Esophagus muscularis mucosa (tissue), 4 donors: Measurements from ENCODE around the gene DGKB. TPM values are rescaled to one million over a fixed set of nuclear protein-coding genes. Genes with fewer than 3 reads are reported as not detected.

Experiments
- DNase-seq: peaks from one replicate; pipeline ENCODE4 v3.0.0-alpha.2; 2017; ENCODE audit errors: extremely low spot score
- H3K27ac ChIP-seq, 4 donors: fragments of 200-600 bp; sonication (generic); replicated peaks in 1 of 4; 1 replicate in 3 of 4; 2 replicates in 1 of 4; pipeline ENCODE4 v1.5.1; 2016 to 2019; ENCODE audit warnings: mild to moderate bottlenecking in 1 of 4
- H3K27me3 ChIP-seq, 4 donors: fragments of 200-600 bp; sonication (generic); one replicate each; pipeline versions ENCODE4 v1.5.1 to v1.6.0; 2016 to 2019
- H3K36me3 ChIP-seq, 4 donors: fragments of 200-600 bp; sonication (generic); one replicate each; pipeline ENCODE4 v1.5.1; 2016 to 2019
- H3K4me1 ChIP-seq, 4 donors: fragments of 200-600 bp; sonication (generic); one replicate each; pipeline ENCODE4 v1.5.1; 2016 to 2019
- H3K4me3 ChIP-seq, 4 donors: fragments of 200-600 bp; sonication (generic); 1 replicate in 2 of 4; 2 replicates in 2 of 4; pipeline ENCODE4 v1.5.1; 2016 to 2019; ENCODE audit warnings: mild to moderate bottlenecking in 4 of 4, moderate library complexity in 1 of 4
- H3K9me3 ChIP-seq, 4 donors: fragments of 200-600 bp; sonication (generic); 1 replicate in 3 of 4; 2 replicates in 1 of 4; pipeline ENCODE4 v1.5.1; 2016 to 2019
- CTCF ChIP-seq, 3 experiments: fragments of 200-600 bp in 2 of 3; fragments of 450-650 bp in 1 of 3; sonication (generic) in 2 of 3; IDR thresholded peaks; one replicate each; pipeline ENCODE4 v1.5.1; 2017 to 2019; ENCODE audit warnings: antibody characterized with exemption in 3 of 3, mild to moderate bottlenecking in 2 of 3, moderate library complexity in 1 of 3
- EP300 ChIP-seq: sonication (generic); formaldehyde crosslinking; IDR thresholded peaks from one replicate; pipeline ENCODE4 v1.6.1; 2017; ENCODE audit warnings: antibody characterized with exemption
- POLR2A ChIP-seq: fragments of 450-650 bp; IDR thresholded peaks from one replicate; pipeline ENCODE4 v1.6.1; 2017; ENCODE audit warnings: antibody characterized with exemption, moderate library complexity, mild to moderate bottlenecking, low read depth
- POLR2AphosphoS5 ChIP-seq, 2 donors: sonication (generic); formaldehyde crosslinking; IDR thresholded peaks; one replicate each; pipeline ENCODE4 v1.6.1; 2017; ENCODE audit warnings: antibody characterized with exemption in 2 of 2
- whole genome bisulfite sequencing: methylation state at CpG from one replicate; pipeline ENCODE4 v1.1.5; 2018; 5-methylcytosine and 5-hydroxymethylcytosine counted together
- intact Hi-C: fragments of 100-400 bp; cut with DNase I; formaldehyde crosslinking; loops from one replicate; pipeline ENCODE4 v1.15.1; 2023
- total RNA-seq, 4 donors: library from RNA; depleted of rRNA; stranded (reverse); fragments of >200 nt; gene quantifications; one replicate each; pipeline versions ENCODE4 v1.1.0 to v1.2.1, GENCODE V29; 2016

Gene DGKB
- total RNA-seq, 4 donors from 2014 or later: 10.4 to 18.5 (median 16.0) TPM

GRCh38 chr7:14177876-14178275 is 724.7 kb downstream of the DGKB start:
- 82% methylated on average over 5 of the region's 5 CpGs for WGBS
- H3K36me3 ChIP-seq: no peaks in the 10 kb centered on the region
- DNase-seq: no peak
- H3K27me3 ChIP-seq: no peaks in the 10 kb centered on the region
- H3K4me1 ChIP-seq: no peaks in the 10 kb centered on the region
- H3K27ac ChIP-seq: no peak overlapping the region
- no peaks in the 10 kb centered on the region for H3K9me3 ChIP-seq
- TF ChIP-seq CTCF (IDR thresholded peaks at IDR 0.05) (no peak), POLR2A (no peak), POLR2AphosphoS5 (IDR thresholded peaks at IDR 0.05) (no peak), EP300 (no peak)
- H3K4me3 ChIP-seq: no peak overlapping the region
- intact Hi-C loops: no loop called here

- intact Hi-C loops: no loop called here
Observed at GRCh38 chr7:14170872-14171271, 731.7 kb downstream of the DGKB start.

GRCh38 chr7:14158111-14158510 is 744.4 kb downstream of the DGKB start:
- DNase-seq: no peak
- WGBS: 92% methylated on average over 2 of the region's 2 CpGs
- no peak for TF ChIP-seq CTCF (IDR thresholded peaks at IDR 0.05)
- no peak for TF ChIP-seq POLR2A
- no peak for TF ChIP-seq POLR2AphosphoS5 (IDR thresholded peaks at IDR 0.05)
- TF ChIP-seq EP300: no peak
- Histone ChIP-seq H3K27me3 (no peaks in the 10 kb centered on the region), H3K9me3 (no peaks in the 10 kb centered on the region), H3K4me3 (no peak overlapping the region), H3K4me1 (no peaks in the 10 kb centered on the region), H3K27ac (no peak overlapping the region), H3K36me3 (no peaks in the 10 kb centered on the region)
- intact Hi-C loops: no loop called here

More at GRCh38 chr7:14170872-14171271, 731.7 kb downstream of the DGKB start:
- no peak overlapping the region for H3K27ac ChIP-seq
- WGBS: 88% methylated on average over 2 of the region's 2 CpGs
- TF ChIP-seq CTCF (IDR thresholded peaks at IDR 0.05) (no peak), POLR2A (no peak), POLR2AphosphoS5 (IDR thresholded peaks at IDR 0.05) (no peak), EP300 (no peak)
- no peaks in the 10 kb centered on the region for H3K4me1 ChIP-seq
- H3K4me3 ChIP-seq: no peak overlapping the region
- no peaks in the 10 kb centered on the region for H3K27me3 ChIP-seq
- no peak for DNase-seq
- H3K9me3 ChIP-seq: no peaks in the 10 kb centered on the region
- no peaks in the 10 kb centered on the region for H3K36me3 ChIP-seq

- intact Hi-C loops: no loop called here
- 96% methylated on average over 1 of the region's 1 CpG for WGBS
- no peaks in the 10 kb centered on the region for H3K9me3 ChIP-seq
- H3K27ac ChIP-seq: no peak overlapping the region
- TF ChIP-seq POLR2A (no peak), EP300 (no peak), CTCF (IDR thresholded peaks at IDR 0.05) (no peak), POLR2AphosphoS5 (IDR thresholded peaks at IDR 0.05) (no peak)
- H3K4me1 ChIP-seq: no peaks in the 10 kb centered on the region
- H3K36me3 ChIP-seq: no peaks in the 10 kb centered on the region
- H3K27me3 ChIP-seq: no peaks in the 10 kb centered on the region
- no peak overlapping the region for H3K4me3 ChIP-seq
- no peak for DNase-seq
Observed at GRCh38 chr7:14156436-14156835, 746.1 kb downstream of the DGKB start.

- Histone ChIP-seq H3K4me3 (no peak overlapping the region), H3K36me3 (no peaks in the 10 kb centered on the region), H3K4me1 (no peaks in the 10 kb centered on the region), H3K27ac (no peak overlapping the region), H3K27me3 (no peaks in the 10 kb centered on the region), H3K9me3 (no peaks in the 10 kb centered on the region)
- intact Hi-C loops: no loop called here
- WGBS: 77% methylated on average over 5 of the region's 5 CpGs
- no peak for DNase-seq
- TF ChIP-seq CTCF (IDR thresholded peaks at IDR 0.05): no peak
- TF ChIP-seq POLR2AphosphoS5 (IDR thresholded peaks at IDR 0.05): no peak
- TF ChIP-seq POLR2A: no peak
- no peak for TF ChIP-seq EP300
Observed at GRCh38 chr7:14148974-14149373, 753.6 kb downstream of the DGKB start.
